ENCODE results near the gene LRRC23.

GRCh38 chr12:6866920-6867412 lies 37.7 kb upstream of the LRRC23 start:
- TF ChIP-seq EZH2phosphoT487 (IDR thresholded peaks at IDR 0.05; ENCODE audit: insufficient read depth, low read depth) (no peak), EZH2 (IDR thresholded peaks at IDR 0.05; ENCODE audit: insufficient read depth, poor library complexity, severe bottlenecking) (no peak)

Data from GM23248 (cell line).